ENCODE measurements around the gene TMIE. TPM values are rescaled to one million over a fixed set of nuclear protein-coding genes. Genes with fewer than 3 reads are reported as not detected.
"Not testable (repeated sequence)": the region's sequence is repeated elsewhere in the genome, so short reads cannot be mapped to it uniquely, and the experiment has no call there.

Gene TMIE
- polyA plus RNA-seq, 1 donor = 0.47 TPM

DNA sequence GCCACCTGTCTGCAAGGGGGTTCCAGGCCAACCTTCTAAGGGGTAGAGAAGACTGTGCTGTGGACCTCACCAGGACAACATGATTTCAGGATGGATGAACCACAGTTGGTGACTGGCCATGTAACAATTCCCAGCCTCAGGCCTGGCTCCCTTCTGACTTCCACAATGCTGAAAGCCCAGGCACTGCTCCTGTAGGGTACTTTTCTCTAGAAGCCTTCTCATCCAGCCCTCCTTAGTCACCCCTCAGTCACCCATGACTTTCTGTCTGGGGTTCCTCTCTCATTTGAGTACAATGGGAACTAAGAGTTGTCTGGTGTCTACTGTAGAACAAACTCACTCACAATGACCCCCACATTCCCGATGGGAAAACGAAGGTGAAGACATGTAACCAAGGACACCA is 16.3 kb upstream of the TMIE start:
- DNase-seq = no peak

DNA sequence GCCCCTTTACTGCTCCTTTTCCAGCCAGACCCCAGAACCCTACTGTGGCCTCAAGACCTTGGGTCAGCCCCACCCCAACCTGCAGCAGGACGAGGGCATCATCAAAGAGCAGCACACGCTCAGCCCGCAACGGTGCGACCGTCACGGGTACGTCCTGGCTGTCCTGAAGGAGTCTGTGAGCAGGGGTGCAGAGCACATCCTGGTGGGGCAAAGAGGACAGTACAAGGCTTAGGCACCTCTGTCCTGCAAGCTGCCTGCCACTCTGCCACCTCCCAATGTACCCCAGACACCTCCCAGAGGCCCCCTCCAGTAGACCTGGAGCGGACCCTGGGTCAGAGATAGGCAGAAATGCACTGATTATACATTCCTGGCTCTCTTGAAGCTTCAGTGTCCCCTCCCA is 15.7 kb upstream of the TMIE start:
- DNase-seq = no peak

- no peak for DNase-seq
Measured at GRCh38 chr3:46690798-46691197, 10.4 kb upstream of the TMIE start.

- no peak for DNase-seq
Measured at GRCh38 chr3:46692566-46692990, 8.6 kb upstream of the TMIE start.

GRCh38 chr3:46693038-46693891 is 7.9 kb upstream of the TMIE start, which contains the start of gene ALS2CL:
Gene ALS2CL (minus strand): TSS chr3:46693679. CDS start chr3:46689440, 4,239 bp downstream.
- DNase-seq = no peak

DNA sequence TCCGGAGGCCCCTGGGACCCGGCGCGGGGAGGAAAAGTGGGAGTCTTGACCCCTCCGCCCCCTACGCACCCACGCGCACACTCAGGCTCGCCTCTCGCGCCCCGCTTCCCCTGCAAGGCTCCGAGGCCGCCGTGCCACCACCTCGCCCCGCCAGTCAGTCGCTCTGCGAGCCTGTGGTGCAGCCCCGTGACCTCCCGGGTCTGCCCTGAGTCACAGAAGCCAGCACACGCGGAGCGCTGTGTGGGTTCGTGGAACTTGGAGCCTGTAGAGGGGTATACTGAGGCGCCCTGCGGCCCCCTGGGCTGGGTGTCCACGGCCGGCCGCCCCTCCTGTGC is 7.3 kb upstream of the TMIE start:
- DNase-seq = no peak

GRCh38 chr3:46694520-46694919 is 6.7 kb upstream of the TMIE start:
- no peak for DNase-seq

DNA sequence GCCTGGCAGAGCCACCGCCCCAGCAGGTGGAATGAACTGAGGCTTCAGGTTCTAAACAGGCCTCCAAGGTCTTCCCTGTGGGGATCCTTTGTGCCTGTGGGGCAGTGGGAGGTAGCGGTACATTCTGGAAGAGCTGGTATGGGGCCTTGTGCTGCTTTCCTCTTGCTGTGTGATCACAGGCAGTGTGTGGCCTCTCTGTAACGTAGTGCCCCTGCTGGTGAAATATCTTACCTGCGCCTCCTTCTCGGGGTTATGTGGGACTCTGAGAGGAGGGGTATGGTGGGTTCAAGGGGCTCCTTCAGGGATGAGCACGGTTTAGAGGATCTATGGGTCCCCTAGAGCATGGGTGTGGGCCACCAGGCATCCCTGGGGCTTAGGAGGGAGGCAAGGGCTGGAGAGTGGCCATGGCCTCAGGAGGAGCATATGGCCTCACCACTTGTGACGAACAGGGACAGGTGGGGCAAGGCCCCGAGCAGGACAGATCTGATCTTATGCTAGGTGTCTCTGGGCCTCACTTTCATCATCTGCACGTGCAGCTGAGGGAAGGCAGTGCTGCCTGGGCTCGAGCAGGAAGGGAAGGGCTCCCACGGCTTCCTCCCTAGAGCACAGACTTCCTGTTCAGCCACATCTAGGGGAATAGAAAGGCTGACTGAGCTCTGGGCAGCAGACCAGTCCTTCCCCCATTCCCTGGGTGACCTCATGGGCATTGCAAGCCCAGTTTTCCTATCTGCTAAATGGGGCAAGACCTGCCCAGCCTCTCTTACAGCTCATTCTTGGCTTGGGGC is 5.8 kb upstream of the TMIE start:
- DNase-seq = no peak

DNA sequence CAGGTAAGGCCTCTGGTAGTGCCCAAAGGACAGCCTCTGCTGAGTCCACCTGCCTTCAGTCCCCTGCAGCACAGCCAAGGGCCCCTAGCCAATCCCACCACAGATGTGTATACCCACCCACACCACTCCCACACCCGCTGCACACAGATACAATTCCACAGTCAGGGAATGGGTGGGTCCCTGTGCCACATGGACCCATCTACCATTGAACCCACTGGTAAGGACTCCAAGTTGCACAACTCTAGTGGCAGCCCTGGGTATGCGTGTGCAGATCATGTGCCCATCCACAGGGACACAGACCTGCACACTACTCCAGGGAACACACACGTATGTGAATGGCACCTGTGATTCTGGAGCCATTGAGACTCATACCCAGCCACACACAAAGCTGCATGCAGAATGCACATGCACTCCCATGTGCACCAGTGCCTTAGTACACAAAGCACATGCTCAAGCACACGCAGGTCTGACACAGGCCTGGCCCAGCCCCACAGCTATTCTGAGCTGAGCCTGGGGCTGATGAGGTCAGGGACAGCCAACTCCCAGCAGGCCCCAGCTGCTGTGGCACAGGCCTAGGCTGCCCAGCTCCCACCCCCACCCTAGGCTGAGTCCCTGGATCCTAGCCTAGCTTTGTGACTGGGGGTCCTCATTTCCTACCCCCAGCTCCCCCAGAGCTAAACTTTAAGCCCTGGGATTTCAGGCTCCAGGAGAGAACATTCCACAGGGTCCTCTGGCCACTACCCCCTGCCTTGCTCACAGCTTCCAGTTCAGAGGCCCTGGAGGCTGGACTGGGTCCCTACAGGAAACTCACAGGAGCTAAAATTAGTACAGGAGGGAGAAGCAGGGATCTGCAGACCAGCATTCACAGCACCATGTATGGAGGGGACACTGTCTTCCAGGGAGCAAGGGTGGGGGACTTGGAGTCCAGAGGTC is 5.0 kb upstream of the TMIE start:
- no peak for DNase-seq

- DNase-seq = no peak
Measured at GRCh38 chr3:46699676-46700523, 1.3 kb upstream of the TMIE start.

GRCh38 chr3:46700772-46701171 is 420 bp upstream of the TMIE start:
- no peak for DNase-seq

DNA sequence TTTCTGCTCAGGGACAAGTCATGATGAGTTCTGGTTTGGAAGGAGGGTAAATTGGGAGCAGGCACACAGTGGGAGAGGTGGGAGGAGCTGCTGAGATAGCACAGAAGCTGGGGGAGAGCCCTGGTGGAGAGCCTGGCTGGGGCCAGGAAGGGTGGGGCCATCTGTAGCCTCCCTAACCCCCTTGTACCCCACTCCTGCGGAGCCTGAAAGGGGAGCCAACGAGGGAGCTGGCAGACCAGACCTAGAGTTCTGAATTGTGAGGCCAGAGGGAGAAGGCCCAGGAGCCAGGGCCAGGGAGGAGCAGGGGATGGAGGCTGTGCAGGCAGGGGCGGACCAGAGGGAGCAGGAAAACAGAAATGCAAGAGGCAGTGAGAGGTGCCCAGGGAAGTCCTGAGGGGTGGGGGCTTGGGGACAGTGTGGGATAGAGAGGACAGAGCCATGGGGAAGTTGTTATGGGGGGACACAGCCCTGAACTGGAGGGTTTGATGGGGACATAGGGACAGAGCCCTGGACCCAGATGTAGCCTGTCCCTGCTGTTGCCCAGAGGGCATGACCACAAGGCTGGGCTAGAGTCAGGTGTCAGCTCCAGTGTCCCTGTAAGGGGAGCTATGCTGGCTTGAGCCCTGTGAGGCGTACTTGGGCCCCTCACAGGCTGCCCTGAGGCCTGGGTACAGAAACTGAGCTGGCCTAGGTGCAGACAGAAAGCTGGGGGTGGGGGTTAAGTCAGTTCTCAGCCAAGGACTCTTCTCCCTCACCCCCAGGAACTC is 1.2 kb downstream of the TMIE start:
- DNase-seq = no peak

DNA sequence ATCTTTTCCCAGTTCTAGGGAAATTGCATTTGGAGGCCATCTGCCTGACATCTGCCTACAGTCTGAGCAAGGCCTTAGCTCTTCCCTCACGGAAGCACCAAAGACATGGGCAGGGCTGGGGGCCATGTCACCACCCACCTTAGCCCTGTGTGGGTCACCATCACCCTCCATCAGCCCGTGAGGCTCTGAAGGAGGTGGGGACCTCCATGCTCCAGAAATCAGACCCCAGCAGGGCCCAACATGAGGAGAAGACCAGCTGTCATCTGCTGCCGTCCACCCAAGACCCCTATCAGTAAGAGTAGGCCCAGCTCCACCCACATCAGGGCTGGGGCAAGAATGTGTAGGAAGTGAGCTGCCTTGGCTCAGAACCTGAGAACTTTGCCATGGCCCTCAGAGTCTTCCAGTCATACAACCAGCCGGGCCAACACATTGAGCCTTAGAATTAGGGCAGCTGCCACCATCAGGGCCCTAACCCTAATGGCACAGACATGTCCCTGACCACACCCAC is 1.9 kb downstream of the TMIE start:
- DNase-seq = no peak

DNA sequence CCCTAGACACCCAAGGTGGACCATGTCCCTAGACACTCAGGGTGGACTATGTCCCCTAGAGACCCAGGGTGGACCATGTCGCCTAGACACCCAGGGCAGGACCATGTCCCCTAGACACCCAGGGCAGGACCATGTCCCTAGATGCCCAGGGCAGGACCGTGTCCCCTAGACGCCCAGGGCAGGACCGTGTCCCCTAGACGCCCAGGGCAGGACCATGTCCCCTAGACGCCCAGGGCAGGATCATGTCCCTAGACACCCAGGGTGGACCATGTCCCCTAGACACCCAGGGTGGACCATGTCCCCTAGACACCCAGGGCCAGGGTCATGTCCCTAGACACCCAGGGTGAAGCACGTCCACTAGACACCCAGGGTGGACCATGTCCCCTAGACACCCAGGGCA is 3.2 kb downstream of the TMIE start:
- DNase-seq = not testable (repeated sequence)

- peak; percentile 57 for DNase-seq
Measured at GRCh38 chr3:46705022-46705530, 3.9 kb downstream of the TMIE start.

- DNase-seq = no peak
Measured at GRCh38 chr3:46705751-46706552, 4.8 kb downstream of the TMIE start.

GRCh38 chr3:46706771-46707582 is 5.8 kb downstream of the TMIE start:
- DNase-seq = no peak

DNA sequence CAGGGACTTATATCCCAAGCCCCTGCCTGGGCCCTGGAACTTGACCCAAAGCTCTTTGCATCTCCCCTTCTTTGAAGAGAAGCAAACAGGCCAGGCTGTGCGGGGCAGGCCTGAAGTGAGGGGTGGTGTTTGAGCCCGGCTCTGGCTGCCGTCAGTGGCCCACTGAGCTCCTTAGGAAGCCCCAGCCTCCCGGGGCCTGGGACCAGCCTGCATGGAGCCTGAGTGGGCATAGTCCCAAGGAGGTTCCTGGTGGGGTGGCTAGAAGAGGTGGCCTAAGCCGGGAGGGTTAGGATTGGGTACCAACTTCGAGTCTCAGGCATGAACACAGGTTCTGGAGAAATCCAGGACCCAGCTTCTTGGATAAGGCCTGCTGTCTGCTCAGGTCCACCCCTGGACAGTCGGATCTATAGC is 6.4 kb downstream of the TMIE start:
- DNase-seq = no peak

Measured in left kidney (tissue), 2 donors.